GM12872 (cell line): Measurements from ENCODE around the gene SCNN1A.

Experiments
- CTCF ChIP-seq: IDR thresholded peaks from 3 replicates; pipeline ENCODE4 v1.5.1; 2011; ENCODE audit warnings: low read depth, mild to moderate bottlenecking, low read length, moderate library complexity; ENCODE audit not compliant: insufficient read depth

Gene SCNN1A

GRCh38 chr12:6326316-6327228 lies 48.8 kb downstream of the SCNN1A start:
- TF ChIP-seq CTCF = peak; percentile 44

- no peak for TF ChIP-seq CTCF
Observed at GRCh38 chr12:6324936-6325750, 50.2 kb downstream of the SCNN1A start.

- no peak for TF ChIP-seq CTCF
Observed at GRCh38 chr12:6323995-6324711, 51.2 kb downstream of the SCNN1A start.

GRCh38 chr12:6323340-6323994 lies 51.9 kb downstream of the SCNN1A start:
- TF ChIP-seq CTCF = peak; percentile 49; the same call in 2 of the 3 replicates

GRCh38 chr12:6322969-6323339 lies 52.4 kb downstream of the SCNN1A start:
- no peak for TF ChIP-seq CTCF

GRCh38 chr12:6322352-6322751 lies 53.0 kb downstream of the SCNN1A start:
- no peak for TF ChIP-seq CTCF
